ENCODE results near the gene TLE4.

DNA sequence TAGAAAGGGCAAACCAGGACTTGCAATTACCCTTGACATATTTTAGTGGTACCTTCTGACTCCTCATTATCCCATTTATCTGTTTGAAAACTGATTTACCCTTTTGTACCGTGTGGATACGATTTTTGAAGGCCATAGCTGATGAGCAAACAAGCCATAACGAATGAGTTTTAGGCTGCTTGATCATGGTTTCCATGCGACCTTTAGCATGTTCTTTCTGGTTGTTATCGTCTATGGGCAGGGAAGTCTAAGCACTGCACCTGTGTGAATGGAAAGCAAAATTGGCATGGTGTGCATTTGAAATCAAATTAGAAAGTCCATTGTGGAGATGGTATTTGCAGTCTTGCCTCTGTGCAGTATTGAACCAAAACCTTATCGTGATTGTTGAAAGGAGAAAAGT, 127.7 kb downstream of the TLE4 start:
- TF ChIP-seq POLR2A (IDR thresholded peaks at IDR 0.05; ENCODE audit: low read length) (no peak), GATA1 (IDR thresholded peaks at IDR 0.05; ENCODE audit: low read depth, low read length) (no peak)

Measured in erythroblast (primary cell).